Measurements from ENCODE around the gene MYRIP. TPM values are rescaled to one million over a fixed set of nuclear protein-coding genes. Genes with fewer than 3 reads are reported as not detected.

The MYRIP gene
- total and polyA plus RNA-seq, 2 of the 4 experiments (the other 2 are of a cell fraction): not detected

- Histone ChIP-seq H2BK15ac (ENCODE audit: low read depth, low read length) (no peak overlapping the region), H4K91ac (ENCODE audit: insufficient read depth, low read depth, low read length) (no peak overlapping the region), H2AK5ac (ENCODE audit: low read depth, low read length) (no peak overlapping the region), H4K20me1 (ENCODE audit: insufficient read depth, low read length) (no peaks in the 10 kb centered on the region), H3K9me3 (ENCODE audit: control insufficient read depth, insufficient read depth, low read length) (peaks cover 3% of the 10 kb centered on the region), H3K14ac (replicated peaks; ENCODE audit: low read depth, low read length) (no peak overlapping the region), H3K4me3 (ENCODE audit: insufficient read depth, low read depth, low read length) (no peak overlapping the region), H2BK20ac (ENCODE audit: low read depth, low read length) (no peak overlapping the region), H3K79me1 (ENCODE audit: low read depth in 1 of 2, low read length in 2 of 2) (no peaks in the 10 kb centered on the region), H2AFZ (replicated peaks; ENCODE audit: low read length, poor library complexity) (no peak overlapping the region), H2BK5ac (ENCODE audit: low read depth, low read length, poor library complexity, severe bottlenecking) (no peak overlapping the region), H3K36me3 (ENCODE audit: control insufficient read depth, insufficient read depth, low read length) (no peaks in the 10 kb centered on the region), H3K9me1 (ENCODE audit: insufficient read depth, low read length) (no peaks in the 10 kb centered on the region), H4K5ac (ENCODE audit: low read depth, low read length) (no peak overlapping the region), H3K9ac (ENCODE audit: low read depth, low read length) (no peak overlapping the region), H3K4me1 (ENCODE audit: control insufficient read depth, insufficient read depth, low read length) (no peaks in the 10 kb centered on the region), H3K27me3 (ENCODE audit: control insufficient read depth, insufficient read depth, low read length) (no peaks in the 10 kb centered on the region), H3K18ac (ENCODE audit: low read depth, low read length) (no peak overlapping the region), H4K8ac (ENCODE audit: low read depth in 2 of 2, low read length in 2 of 2) (no peak overlapping the region), H2BK120ac (ENCODE audit: low read depth, low read length) (no peak overlapping the region), H3K4ac (ENCODE audit: low read depth, low read length) (no peak overlapping the region), H3K23ac (ENCODE audit: low read depth, low read length) (no peak overlapping the region), H3K56ac (ENCODE audit: extremely low read depth, insufficient read depth, low read length) (no peak overlapping the region), H2AK9ac (replicated peaks; ENCODE audit: low read depth, low read length, poor library complexity) (no peak overlapping the region), H3K4me2 (ENCODE audit: low read depth, low read length) (no peak overlapping the region), H3K27ac (ENCODE audit: insufficient read depth, low read length) (no peak overlapping the region)
- BruUV-seq (replicated peaks): no TSS peak
- intact Hi-C loops (cut with micrococcal nuclease): no loop called here
- no CpG with 5 or more reads among the region's 6 CpGs for WGBS, 2 experiments (ENCODE audit: extremely low coverage in 2 of 2, insufficient read length in 1 of 2)
- dilution Hi-C loops (cut with HindIII; ENCODE audit: low sequenced_read_pairs, unreplicated experiment): no loop called here
- TF ChIP-seq USF2 (IDR thresholded peaks at IDR 0.05; ENCODE audit: low read depth, low read length) (no peak), FOS (IDR thresholded peaks at IDR 0.05; ENCODE audit: low read depth, low read length) (no peak), MAZ (IDR thresholded peaks at IDR 0.05; ENCODE audit: borderline replicate concordance, low read depth, low read length) (no peak), RCOR1 (IDR thresholded peaks at IDR 0.05; ENCODE audit: insufficient replicate concordance, low read length) (no peak), ELK1 (IDR thresholded peaks at IDR 0.05; ENCODE audit: borderline replicate concordance, low read depth, low read length) (no peak), CHD1 (IDR thresholded peaks at IDR 0.05; ENCODE audit: low read depth, low read length) (no peak), CEBPB (IDR thresholded peaks at IDR 0.05; ENCODE audit: low read depth, low read length) (no peak), SMC3 (IDR thresholded peaks at IDR 0.05; ENCODE audit: low read depth, low read length) (no peak), RAD21 (IDR thresholded peaks at IDR 0.05; ENCODE audit: low read length) (no peak), MAFK (IDR thresholded peaks at IDR 0.05; ENCODE audit: low read depth, low read length) (no peak), POLR2A (IDR thresholded peaks at IDR 0.05; ENCODE audit: low read depth, low read length) (no peak), CTCF (conservative IDR thresholded peaks at IDR 0.05; ENCODE audit: low read depth, low read length) (no peak), BHLHE40 (IDR thresholded peaks at IDR 0.05; ENCODE audit: low read depth, low read length) (no peak), RFX5 (IDR thresholded peaks at IDR 0.05; ENCODE audit: low read depth, low read length) (no peak), MXI1 (IDR thresholded peaks at IDR 0.05; ENCODE audit: borderline replicate concordance, low read depth, low read length) (no peak), NFE2L2 (IDR thresholded peaks at IDR 0.05; ENCODE audit: low read depth, low read length) (no peak)
- ChIA-PET POLR2A (ENCODE audit: unreplicated experiment) (no interaction called here), CTCF (no interaction called here)
- in situ Hi-C loops (cut with MboI; ENCODE audit: low sequenced_read_pairs): no loop called here
- no peak for ATAC-seq (ENCODE audit: low read depth)
- no peak for DNase-seq
Measured at GRCh38 chr3:39977058-39977794, 167.8 kb downstream of the MYRIP start.
